ENCODE data around the gene ZNF772. TPM values are rescaled to one million over a fixed set of nuclear protein-coding genes. Genes with fewer than 3 reads are reported as not detected.

The ZNF772 gene
- total and polyA plus RNA-seq, 7 experiments from 2014 or later = 1.5 to 20.5 (median 5.2) TPM

DNA sequence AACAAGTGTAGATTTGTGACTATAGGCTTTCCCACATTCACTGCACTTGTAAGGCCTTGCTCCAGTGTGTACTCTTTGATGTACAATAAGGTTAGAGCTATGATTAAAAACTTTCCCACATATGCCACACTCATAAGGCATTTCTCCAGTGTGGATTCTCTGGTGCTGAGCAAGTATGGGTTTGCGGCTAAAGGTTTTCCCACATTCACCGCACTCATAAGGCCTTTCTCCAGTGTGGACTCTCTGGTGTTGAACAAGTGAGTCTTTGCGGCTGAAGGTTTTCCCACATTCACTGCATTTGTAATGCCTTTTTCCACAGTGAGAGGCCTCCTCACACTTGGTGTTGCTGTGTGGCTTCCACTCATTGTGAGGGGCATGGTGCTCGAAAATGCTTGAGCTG, 3.7 kb downstream of the ZNF772 start:
- intact Hi-C loops (cut with micrococcal nuclease) = loop anchor here in 1 of 2 donors (10.0 kb wide), 1 partner anchor 1159 kb away; the partner anchor contains the start of gene ZSCAN5A
- no peak for DNase-seq
- peaks cover 4 to 88% (median 62%) of the 10 kb centered on the region in 3 experiments for H3K9me3 ChIP-seq (ENCODE audit: control insufficient read depth in 2 of 3, low read length in 3 of 3)
- H3K27me3 ChIP-seq (ENCODE audit: control insufficient read depth in 2 of 2, insufficient read depth in 2 of 2, low read length in 2 of 2) = no peaks in the 10 kb centered on the region
- peaks cover 10 to 26% (median 19%) of the 10 kb centered on the region in 7 donors for H3K4me1 Mint-ChIP-seq
- H3K36me3 ChIP-seq (ENCODE audit: control insufficient read depth in 2 of 3, insufficient read depth in 3 of 3, low read length in 3 of 3) = peaks cover 0 to 34% (median 13%) of the 10 kb centered on the region in 3 experiments
- ChIA-PET CTCF (no interaction called here), POLR2A (interaction anchor here (0.7 kb wide), 1 partner anchor 44 kb away, joined by 3 read pairs; no protein-coding TSS in a partner anchor)
- peaks cover 16 to 100% (median 81%) of the 10 kb centered on the region in 11 donors for H3K9me3 Mint-ChIP-seq
- peaks cover 41 to 89% (median 69%) of the 10 kb centered on the region in 5 donors for H3K36me3 Mint-ChIP-seq
- no peak overlapping the region for H3K27ac Mint-ChIP-seq
- ATAC-seq = no peak
- no peak overlapping the region for H3K27ac ChIP-seq (ENCODE audit: low read depth, low read length)
- no peak overlapping the region for H3K4me3 ChIP-seq (ENCODE audit: low read length)
- H3K4me3 Mint-ChIP-seq = no peak overlapping the region
- peaks cover 5 to 12% of the 10 kb centered on the region in 2 donors for H3K4me1 ChIP-seq (ENCODE audit: control insufficient read depth in 2 of 2, insufficient read depth in 2 of 2, low read length in 2 of 2)
- no peaks in the 10 kb centered on the region for H3K27me3 Mint-ChIP-seq

DNA sequence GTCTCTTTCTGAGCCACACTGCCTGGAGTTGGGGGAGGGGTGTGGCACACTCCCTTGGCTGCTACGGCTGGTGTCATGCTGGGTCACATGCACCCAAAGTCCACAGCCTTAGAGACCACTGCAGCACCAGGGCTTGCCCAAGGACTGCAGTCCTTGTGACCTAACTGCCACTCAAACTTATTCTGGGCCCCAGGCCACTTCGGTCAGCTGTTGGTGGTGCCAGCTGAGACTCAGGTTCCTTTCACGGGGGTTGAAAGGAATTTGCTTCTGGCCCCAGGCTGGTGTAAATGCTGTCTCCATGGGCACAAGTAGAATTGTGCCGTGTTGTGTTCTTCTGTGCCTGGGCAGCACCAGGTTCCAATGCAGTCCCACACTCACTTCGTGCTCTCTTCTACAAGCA, 10.9 kb downstream of the ZNF772 start:
- no peak overlapping the region for H3K27ac Mint-ChIP-seq
- H3K27me3 Mint-ChIP-seq = no peaks in the 10 kb centered on the region

DNA sequence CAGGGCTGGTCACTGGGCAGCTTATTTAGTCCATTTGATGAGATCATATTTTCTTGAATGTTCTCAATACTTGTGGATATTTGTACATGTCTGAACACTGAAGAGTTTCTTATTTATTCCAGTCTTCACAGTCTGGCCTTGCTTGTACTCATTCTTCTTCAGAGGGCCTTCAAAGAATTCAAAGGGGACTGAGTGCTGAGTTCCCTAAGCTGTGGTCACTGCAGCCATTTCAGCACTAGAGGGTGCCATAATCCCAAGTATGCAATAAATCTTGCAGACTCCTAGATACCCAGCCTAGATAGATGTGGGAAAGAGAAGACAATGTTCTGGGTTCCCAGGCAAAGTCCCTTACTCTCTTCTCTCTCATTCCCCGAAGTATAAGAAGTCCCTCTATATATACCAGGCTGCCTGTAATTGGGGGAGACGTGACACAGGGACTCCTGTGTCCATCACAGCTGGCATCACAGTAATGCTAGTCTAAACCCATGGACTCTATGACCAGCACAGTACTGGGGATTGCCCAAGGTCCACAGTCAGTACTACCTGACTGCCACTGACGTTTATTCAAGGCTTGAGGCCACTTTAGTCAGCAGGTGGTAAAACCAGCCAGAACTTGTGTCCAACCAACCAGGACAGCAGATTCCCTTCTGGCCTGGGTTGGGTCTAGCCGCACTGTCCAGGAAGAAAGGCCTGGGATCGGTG, 11.5 kb downstream of the ZNF772 start:
- H3K27me3 Mint-ChIP-seq = no peaks in the 10 kb centered on the region
- H3K4me3 ChIP-seq (ENCODE audit: low read length) = no peak overlapping the region
- no peaks in the 10 kb centered on the region for H3K27me3 ChIP-seq (ENCODE audit: control insufficient read depth in 2 of 2, insufficient read depth in 2 of 2, low read length in 2 of 2)
- H3K9me3 ChIP-seq (ENCODE audit: control insufficient read depth in 2 of 3, low read length in 3 of 3) = peaks cover 0 to 58% (median 14%) of the 10 kb centered on the region in 3 experiments
- intact Hi-C loops (cut with micrococcal nuclease) = loop anchor here in 1 of 2 donors (1.0 kb wide), 1 partner anchor 689 kb away; no protein-coding TSS in a partner anchor
- CTCF ChIA-PET = no interaction called here
- peaks cover 0 to 2% (median 0%) of the 10 kb centered on the region in 7 donors for H3K4me1 Mint-ChIP-seq
- H3K4me3 Mint-ChIP-seq = no peak overlapping the region
- POLR2A ChIA-PET = interaction anchor here (0.7 kb wide), 1 partner anchor 799 kb away, joined by 5 read pairs; no protein-coding TSS in a partner anchor
- peaks cover 13 to 99% (median 64%) of the 10 kb centered on the region in 11 donors for H3K9me3 Mint-ChIP-seq
- no peaks in the 10 kb centered on the region for H3K4me1 ChIP-seq (ENCODE audit: control insufficient read depth in 2 of 2, insufficient read depth in 2 of 2, low read length in 2 of 2)
- ATAC-seq (peak; percentile 55), DNase-seq (peak in 3 of 9 donors; percentile 2 to 17 (median 8))
- no peaks in the 10 kb centered on the region for H3K36me3 ChIP-seq (ENCODE audit: control insufficient read depth in 2 of 3, insufficient read depth in 3 of 3, low read length in 3 of 3)
- H3K27ac Mint-ChIP-seq = no peak overlapping the region
- H3K36me3 Mint-ChIP-seq = peaks cover 10 to 65% (median 27%) of the 10 kb centered on the region in 5 donors
- no peak overlapping the region for H3K27ac ChIP-seq (ENCODE audit: low read depth, low read length)

More for the DNA sequence above, 10.9 kb downstream of the ZNF772 start:
- H3K9me3 Mint-ChIP-seq = peaks cover 12 to 99% (median 64%) of the 10 kb centered on the region in 11 donors
- Histone ChIP-seq H3K36me3 (ENCODE audit: control insufficient read depth in 2 of 3, insufficient read depth in 3 of 3, low read length in 3 of 3) (no peaks in the 10 kb centered on the region), H3K4me1 (ENCODE audit: control insufficient read depth in 2 of 2, insufficient read depth in 2 of 2, low read length in 2 of 2) (no peaks in the 10 kb centered on the region), H3K27me3 (ENCODE audit: control insufficient read depth in 2 of 2, insufficient read depth in 2 of 2, low read length in 2 of 2) (no peaks in the 10 kb centered on the region), H3K27ac (ENCODE audit: low read depth, low read length) (no peak overlapping the region), H3K4me3 (ENCODE audit: low read length) (no peak overlapping the region), H3K9me3 (ENCODE audit: control insufficient read depth in 2 of 3, low read length in 3 of 3) (peaks cover 0 to 64% (median 20%) of the 10 kb centered on the region in 3 experiments)
- H3K4me3 Mint-ChIP-seq = no peak overlapping the region
- ChIA-PET POLR2A (no interaction called here), CTCF (no interaction called here)
- intact Hi-C loops (cut with micrococcal nuclease) = no loop called here
- ATAC-seq = no peak
- H3K4me1 Mint-ChIP-seq = peaks cover 0 to 2% (median 0%) of the 10 kb centered on the region in 7 donors
- DNase-seq = no peak
- H3K36me3 Mint-ChIP-seq = peaks cover 11 to 65% (median 32%) of the 10 kb centered on the region in 5 donors

DNA sequence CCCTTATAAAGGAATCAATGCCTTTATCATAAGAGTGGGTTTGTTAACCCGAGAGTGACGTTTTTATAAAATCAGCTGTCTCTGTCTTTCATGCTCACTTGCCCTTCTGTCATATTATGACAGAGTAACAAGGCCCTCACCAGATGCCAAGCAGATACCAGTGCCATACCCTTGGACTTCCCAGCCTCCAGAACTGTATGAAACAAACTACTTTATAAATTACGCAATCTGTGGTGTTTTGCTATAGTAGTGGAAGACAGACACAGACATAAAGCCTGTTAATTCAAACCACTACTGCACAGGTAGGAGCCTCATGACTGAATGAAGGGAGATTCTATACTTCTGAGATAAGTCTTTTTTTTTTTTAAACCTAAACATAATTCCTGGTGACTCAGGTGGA, 25.1 kb downstream of the ZNF772 start:
- H3K9me3 ChIP-seq (ENCODE audit: control insufficient read depth in 2 of 3, low read length in 3 of 3) = peaks cover 0 to 43% (median 0%) of the 10 kb centered on the region in 3 experiments
- no peak overlapping the region for H3K27ac Mint-ChIP-seq

DNA sequence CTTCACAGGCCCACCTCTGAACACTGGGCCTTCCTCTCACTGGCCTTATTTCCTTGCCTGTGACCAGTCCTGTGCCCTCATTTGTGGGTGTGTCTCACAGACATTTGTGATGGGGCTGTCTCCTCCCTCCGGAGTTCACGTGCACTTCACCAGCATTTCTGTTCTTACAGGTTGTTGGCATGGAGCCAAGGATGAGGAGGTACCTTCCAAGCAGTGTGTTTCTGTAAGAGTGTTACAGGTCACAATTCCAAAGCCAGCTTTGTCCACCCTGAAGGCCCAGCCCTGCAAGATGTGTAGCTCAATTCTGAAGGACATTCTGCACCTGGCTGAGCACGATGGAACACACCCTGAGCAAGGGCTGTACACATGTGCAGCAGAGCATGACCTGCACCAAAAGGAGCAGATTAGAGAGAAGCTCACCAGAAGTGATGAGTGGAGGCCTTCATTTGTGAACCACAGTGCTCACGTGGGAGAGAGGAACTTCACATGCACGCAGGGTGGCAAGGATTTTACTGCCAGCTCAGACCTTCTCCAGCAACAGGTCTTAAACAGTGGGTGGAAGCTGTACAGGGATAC, 34.2 kb downstream of the ZNF772 start:
- Mint-ChIP-seq H3K4me1 (peaks cover 0 to 19% (median 16%) of the 10 kb centered on the region in 7 donors), H3K9me3 (peaks cover 19 to 94% (median 67%) of the 10 kb centered on the region in 11 donors), H3K4me3 (peak overlapping the region in 1 of 10 donors; percentile 19), H3K27ac (no peak overlapping the region), H3K36me3 (peaks cover 65 to 79% (median 77%) of the 10 kb centered on the region in 5 donors), H3K27me3 (no peaks in the 10 kb centered on the region)
- no peaks in the 10 kb centered on the region for H3K4me1 ChIP-seq (ENCODE audit: control insufficient read depth in 2 of 2, insufficient read depth in 2 of 2, low read length in 2 of 2)
- H3K9me3 ChIP-seq (ENCODE audit: control insufficient read depth in 2 of 3, low read length in 3 of 3) = peaks cover 0 to 67% (median 23%) of the 10 kb centered on the region in 3 experiments
- ChIA-PET POLR2A (no interaction called here), CTCF (no interaction called here)
- ATAC-seq = no peak
- DNase-seq = no peak
- intact Hi-C loops (cut with micrococcal nuclease) = no loop called here
- peaks cover 0 to 54% (median 23%) of the 10 kb centered on the region in 3 experiments for H3K36me3 ChIP-seq (ENCODE audit: control insufficient read depth in 2 of 3, insufficient read depth in 3 of 3, low read length in 3 of 3)
- H3K4me3 ChIP-seq (ENCODE audit: low read length) = no peak overlapping the region
- H3K27ac ChIP-seq (ENCODE audit: low read depth, low read length) = no peak overlapping the region
- no peaks in the 10 kb centered on the region for H3K27me3 ChIP-seq (ENCODE audit: control insufficient read depth in 2 of 2, insufficient read depth in 2 of 2, low read length in 2 of 2)

More for the DNA sequence above, 25.1 kb downstream of the ZNF772 start:
- Mint-ChIP-seq H3K36me3 (peaks cover 6 to 57% (median 33%) of the 10 kb centered on the region in 5 donors), H3K4me1 (no peaks in the 10 kb centered on the region), H3K27me3 (no peaks in the 10 kb centered on the region), H3K9me3 (peaks cover 0 to 86% (median 39%) of the 10 kb centered on the region in 11 donors), H3K4me3 (no peak overlapping the region)
- ATAC-seq = no peak
- Histone ChIP-seq H3K4me3 (ENCODE audit: low read length) (no peak overlapping the region), H3K27ac (ENCODE audit: low read depth, low read length) (no peak overlapping the region), H3K36me3 (ENCODE audit: control insufficient read depth in 2 of 3, insufficient read depth in 3 of 3, low read length in 3 of 3) (peaks cover 0 to 3% (median 0%) of the 10 kb centered on the region in 3 experiments), H3K4me1 (ENCODE audit: control insufficient read depth in 2 of 2, insufficient read depth in 2 of 2, low read length in 2 of 2) (no peaks in the 10 kb centered on the region), H3K27me3 (ENCODE audit: control insufficient read depth in 2 of 2, insufficient read depth in 2 of 2, low read length in 2 of 2) (no peaks in the 10 kb centered on the region)
- ChIA-PET CTCF (no interaction called here), POLR2A (no interaction called here)
- intact Hi-C loops (cut with micrococcal nuclease) = no loop called here
- no peak for DNase-seq

DNA sequence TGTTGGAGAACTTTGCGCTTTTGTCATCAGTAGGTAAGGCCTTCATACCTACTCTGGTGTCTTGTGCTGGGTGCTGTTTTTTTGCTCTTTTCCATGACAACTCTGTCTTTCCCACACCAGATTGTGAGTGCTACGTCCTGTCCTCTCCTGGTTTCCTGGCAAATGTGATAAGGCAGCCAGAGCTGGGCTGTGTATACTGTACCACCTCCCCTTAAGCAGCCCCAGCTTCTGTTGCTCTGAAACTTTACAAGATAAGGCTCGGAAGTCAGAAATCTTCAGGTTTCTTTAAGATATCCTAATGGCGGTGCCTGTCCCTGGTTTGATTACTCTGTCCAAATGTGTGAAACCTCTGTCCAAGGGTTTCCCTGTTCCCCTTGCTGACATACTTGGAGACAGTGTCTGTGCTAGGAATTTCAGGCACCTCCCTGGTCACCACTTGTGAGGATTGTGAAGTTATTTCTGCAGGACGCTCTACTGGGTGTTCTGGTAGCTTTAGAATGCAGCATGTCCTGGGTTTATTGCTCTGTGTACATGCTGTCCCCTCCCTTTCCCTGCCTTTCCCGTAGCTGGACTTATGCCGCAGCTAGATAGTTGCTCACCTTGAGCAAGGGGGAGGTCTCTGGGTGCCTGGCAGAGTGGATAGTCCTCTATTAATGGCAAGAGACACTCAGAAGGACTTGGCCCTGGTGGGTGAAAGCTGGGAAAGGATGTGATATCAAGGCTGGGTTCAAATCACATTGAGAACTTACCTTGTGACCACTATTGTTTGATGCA, 35.2 kb downstream of the ZNF772 start:
- no peaks in the 10 kb centered on the region for H3K4me1 ChIP-seq (ENCODE audit: control insufficient read depth in 2 of 2, insufficient read depth in 2 of 2, low read length in 2 of 2)
- no peak for DNase-seq
- intact Hi-C loops (cut with micrococcal nuclease) = no loop called here
- Mint-ChIP-seq H3K4me1 (peaks cover 0 to 19% (median 16%) of the 10 kb centered on the region in 7 donors), H3K27ac (no peak overlapping the region), H3K9me3 (peaks cover 19 to 90% (median 71%) of the 10 kb centered on the region in 11 donors), H3K4me3 (no peak overlapping the region), H3K27me3 (no peaks in the 10 kb centered on the region), H3K36me3 (peaks cover 66 to 83% (median 81%) of the 10 kb centered on the region in 5 donors)
- ATAC-seq = no peak
- no peak overlapping the region for H3K27ac ChIP-seq (ENCODE audit: low read depth, low read length)
- peaks cover 0 to 60% (median 25%) of the 10 kb centered on the region in 3 experiments for H3K36me3 ChIP-seq (ENCODE audit: control insufficient read depth in 2 of 3, insufficient read depth in 3 of 3, low read length in 3 of 3)
- no peak overlapping the region for H3K4me3 ChIP-seq (ENCODE audit: low read length)
- H3K9me3 ChIP-seq (ENCODE audit: control insufficient read depth in 2 of 3, low read length in 3 of 3) = peaks cover 0 to 64% (median 23%) of the 10 kb centered on the region in 3 experiments
- no peaks in the 10 kb centered on the region for H3K27me3 ChIP-seq (ENCODE audit: control insufficient read depth in 2 of 2, insufficient read depth in 2 of 2, low read length in 2 of 2)
- ChIA-PET POLR2A (interaction anchor here (0.7 kb wide), 1 partner anchor 563 kb away, joined by 3 read pairs; no protein-coding TSS in a partner anchor), CTCF (no interaction called here)
